Lower lobe of right lung (tissue), 2 donors: ENCODE results near the gene FOXF1. TPM values are rescaled to one million over a fixed set of nuclear protein-coding genes. Genes with fewer than 3 reads are reported as not detected.

Experiments used
- ATAC-seq, 2 donors: fragments of 200-7000 bp; cut with Tn5 transposase; one replicate each; pipeline ENCODE4 v1.9.1; 2020 to 2022; ENCODE audit warnings: mild to moderate bottlenecking in 2 of 2, moderate library complexity in 2 of 2
- DNase-seq: peaks from one replicate; pipeline ENCODE4 v3.0.0-alpha.2; 2020
- H3K27ac ChIP-seq: fragments of 200-600 bp; one replicate; pipeline ENCODE4 v1.8.0; 2022
- H3K27me3 ChIP-seq: fragments of 200-600 bp; one replicate; pipeline ENCODE4 v1.8.0; 2022; ENCODE audit warnings: low read depth
- H3K36me3 ChIP-seq: fragments of 200-600 bp; one replicate; pipeline ENCODE4 v1.8.0; 2022; ENCODE audit warnings: mild to moderate bottlenecking
- H3K4me1 ChIP-seq: fragments of 200-600 bp; one replicate; pipeline ENCODE4 v1.8.0; 2022
- H3K4me3 ChIP-seq: fragments of 200-600 bp; one replicate; pipeline ENCODE4 v1.8.0; 2022; ENCODE audit warnings: mild to moderate bottlenecking
- H3K9me3 ChIP-seq: fragments of 200-600 bp; one replicate; pipeline ENCODE4 v1.8.0; 2022
- CTCF ChIP-seq: fragments of 200-600 bp; IDR thresholded peaks from one replicate; pipeline ENCODE4 v1.8.0; 2022; ENCODE audit warnings: antibody characterized with exemption, mild to moderate bottlenecking
- intact Hi-C: fragments of 100-400 bp; cut with DNase I; formaldehyde crosslinking; loops from one replicate; pipeline ENCODE4 v1.11.0; 2022
- total RNA-seq: library from RNA; stranded (reverse); fragmentation: NEBNext Ultra II Directional; extraction: Animal tissue kit (Norgen Biotek cat#: 25700); gene quantifications from one replicate; pipeline ENCODE4 v1.2.1, GENCODE V29; 2021
- donor health status: DM: no; HTN: yes; CAD: no; lungs with severe emphysema.

Gene FOXF1
- total RNA-seq, 1 donor from 2014 or later, result 31.2 TPM

- H3K9me3 ChIP-seq, result no peaks in the 10 kb centered on the region
- no peak overlapping the region for H3K4me3 ChIP-seq
- DNase-seq (no peak), ATAC-seq (no peak)
- intact Hi-C loops, result no loop called here
- H3K36me3 ChIP-seq, result peaks cover 64% of the 10 kb centered on the region
- H3K27ac ChIP-seq, result no peak overlapping the region
- peaks cover 9% of the 10 kb centered on the region for H3K4me1 ChIP-seq
- H3K27me3 ChIP-seq, result no peaks in the 10 kb centered on the region
- TF ChIP-seq CTCF, result no peak
Measured at GRCh38 chr16:86550281-86550680, 40.0 kb downstream of the FOXF1 start.

- Histone ChIP-seq H3K27ac (no peak overlapping the region), H3K36me3 (peaks cover 33% of the 10 kb centered on the region), H3K4me3 (no peak overlapping the region), H3K27me3 (no peaks in the 10 kb centered on the region), H3K9me3 (no peaks in the 10 kb centered on the region), H3K4me1 (peaks cover 14% of the 10 kb centered on the region)
- TF ChIP-seq CTCF, result no peak
- ATAC-seq (no peak), DNase-seq (no peak)
- intact Hi-C loops, result no loop called here
Measured at GRCh38 chr16:86553356-86553755, 43.0 kb downstream of the FOXF1 start.

- H3K9me3 ChIP-seq, result no peaks in the 10 kb centered on the region
- ATAC-seq, result peak in 1 of 2 donors; percentile 5
- H3K4me3 ChIP-seq, result peak overlapping the region; percentile 87
- peaks cover 14% of the 10 kb centered on the region for H3K4me1 ChIP-seq
- peaks cover 23% of the 10 kb centered on the region for H3K36me3 ChIP-seq
- H3K27me3 ChIP-seq, result peaks cover 4% of the 10 kb centered on the region
- DNase-seq, result no peak
- no peak for TF ChIP-seq CTCF
- intact Hi-C loops, result no loop called here
- H3K27ac ChIP-seq, result peak overlapping the region; percentile 95
Measured at GRCh38 chr16:86554599-86554916, 44.2 kb downstream of the FOXF1 start.

- Histone ChIP-seq H3K4me1 (peaks cover 14% of the 10 kb centered on the region), H3K27me3 (peaks cover 4% of the 10 kb centered on the region), H3K27ac (peak within 1 kb of the TSS; percentile 95), H3K36me3 (peaks cover 17% of the 10 kb centered on the region), H3K9me3 (no peaks in the 10 kb centered on the region), H3K4me3 (peak within 1 kb of the TSS; percentile 87)
- peak; percentile 94 for DNase-seq
- peak; percentile 8 for TF ChIP-seq CTCF
- intact Hi-C loops, result no loop called here
- peak; percentile 98 to 99 for ATAC-seq
Measured at GRCh38 chr16:86554917-86555703, 44.8 kb downstream of the FOXF1 start, which contains the start of gene MTHFSD. Gene MTHFSD (minus strand): TSS chr16:86555235. CDS start chr16:86555184, 51 bp downstream.

- Histone ChIP-seq H3K36me3 (peaks cover 13% of the 10 kb centered on the region), H3K4me3 (peak overlapping the region; percentile 87), H3K27ac (peak overlapping the region; percentile 95), H3K4me1 (peaks cover 14% of the 10 kb centered on the region), H3K27me3 (peaks cover 4% of the 10 kb centered on the region), H3K9me3 (no peaks in the 10 kb centered on the region)
- no peak for TF ChIP-seq CTCF
- DNase-seq (no peak), ATAC-seq (peak in 1 of 2 donors; percentile 2)
- intact Hi-C loops, result no loop called here
Measured at GRCh38 chr16:86555704-86556075, 45.4 kb downstream of the FOXF1 start.
